Psoas muscle (tissue), 8 donors: Measurements from ENCODE around the gene GSTA3. TPM values are rescaled to one million over a fixed set of nuclear protein-coding genes. Genes with fewer than 3 reads are reported as not detected.
"Not testable (repeated sequence)": the region's sequence is repeated elsewhere in the genome, so short reads cannot be mapped to it uniquely, and the experiment has no call there.

Experiments
- ATAC-seq, 4 donors: fragments of 200-7000 bp; cut with Tn5 transposase; one replicate each; pipeline ENCODE4 v1.9.1; 2020; ENCODE audit warnings: moderate library complexity in 3 of 4, mild to moderate bottlenecking in 2 of 4
- DNase-seq, 2 donors: peaks; one replicate each; pipeline ENCODE4 v3.0.0-alpha.2; 2020
- H3K27ac ChIP-seq: fragments of 200-600 bp; one replicate; pipeline ENCODE4 v1.8.0; 2022
- H3K27me3 ChIP-seq, 3 donors: fragments of 200-600 bp in 1 of 3; one replicate each; pipeline versions ENCODE4 v1.6.1 to v1.8.0; 2013 to 2022; ENCODE audit warnings: low read length in 2 of 3, mild to moderate bottlenecking in 2 of 3, moderate library complexity in 1 of 3; ENCODE audit not compliant: insufficient read depth in 3 of 3
- H3K36me3 ChIP-seq, 2 donors: fragments of 200-600 bp in 1 of 2; one replicate each; pipeline versions ENCODE4 v1.6.1 to v1.8.0; 2013 to 2022; ENCODE audit warnings: low read depth in 1 of 2, mild to moderate bottlenecking in 1 of 2, moderate library complexity in 1 of 2; ENCODE audit not compliant: insufficient read depth in 1 of 2
- H3K4me1 ChIP-seq: fragments of 200-600 bp; one replicate; pipeline ENCODE4 v1.8.0; 2022
- H3K4me3 ChIP-seq: fragments of 200-600 bp; one replicate; pipeline ENCODE4 v1.8.0; 2022; ENCODE audit warnings: mild to moderate bottlenecking
- H3K9me3 ChIP-seq: fragments of 200-600 bp; one replicate; pipeline ENCODE4 v1.8.0; 2022
- CTCF ChIP-seq: fragments of 200-600 bp; IDR thresholded peaks from one replicate; pipeline ENCODE4 v1.8.0; 2022; ENCODE audit warnings: antibody characterized with exemption
- WGBS, 3 donors: extraction: QIAGEN DNeasy Blood & Tissue Kit; methylation state at CpG; one replicate each; pipeline versions ENCODE4 v1.1.6 to v1.1.7; 2013; 5-methylcytosine and 5-hydroxymethylcytosine counted together
- intact Hi-C, 2 donors: fragments of 100-400 bp; cut with DNase I; formaldehyde crosslinking; loops; one replicate each; pipeline versions ENCODE4 v1.11.0 to v1.14.2; 2022
- polyA plus RNA-seq, 3 donors: library from polyadenylated mRNA; stranded (reverse); fragments of 200-250 nt; gene quantifications; one replicate each; pipeline ENCODE4 v1.2.3, GENCODE V29; 2013
- total RNA-seq, 4 donors: library from RNA; stranded (reverse); fragmentation: NEBNext Ultra II Directional in 2 of 4; extraction: Animal tissue kit (Norgen Biotek cat#: 25700) in 2 of 4; gene quantifications; one replicate each; pipeline versions ENCODE4 v1.2.1 to v1.2.4, GENCODE V29; 2021 to 2023
- donor health status: healthy with polysubstance abuse.
- donor health status: DM: no; HTN: no; CAD: no; lungs with moderate emphysema.
- donor health status: Bipolar disorder and iron deficiency.
- donor health status: healthy.
- donor health status: DM: yes; HTN: yes; CAD: no.
- donor health status: DM: no; HTN: no; CAD: no.
- donor health status: DM: no; HTN: no; CAD: no.
- donor health status: DM: yes; HTN: yes; CAD: no.

The GSTA3 gene
- total and polyA plus RNA-seq, 7 donors = not detected

GRCh38 chr6:52925042-52925441, 15.5 kb upstream of the GSTA3 start:
- Histone ChIP-seq H3K27me3 (no peaks in the 10 kb centered on the region), H3K36me3 (no peaks in the 10 kb centered on the region), H3K4me1 (no peaks in the 10 kb centered on the region), H3K9me3 (no peaks in the 10 kb centered on the region), H3K27ac (no peak overlapping the region), H3K4me3 (no peak overlapping the region)
- no peak for TF ChIP-seq CTCF
- intact Hi-C loops = no loop called here
- ATAC-seq (no peak), DNase-seq (no peak)
- 93 to 95% (median 94%) methylated on average over 2 of the region's 2 CpGs for WGBS, 3 donors

- H3K9me3 ChIP-seq, intact Hi-C loops, H3K4me3 ChIP-seq, H3K36me3 ChIP-seq, H3K27ac ChIP-seq, DNase-seq, ATAC-seq, H3K4me1 ChIP-seq, H3K27me3 ChIP-seq: not testable (repeated sequence)
- 68 to 74% (median 69%) methylated on average over 2 of the region's 2 CpGs for WGBS, 3 donors
These were observed 14.2 kb upstream of the GSTA3 start for GRCh38 chr6:52923689-52924088.

- DNase-seq = no peak
- ATAC-seq = no peak
- no peaks in the 10 kb centered on the region for H3K36me3 ChIP-seq
- WGBS, 3 donors = 91 to 95% (median 92%) methylated on average over 10 of the region's 10 CpGs
- H3K4me1 ChIP-seq = no peaks in the 10 kb centered on the region
- no peaks in the 10 kb centered on the region for H3K27me3 ChIP-seq
- no peak overlapping the region for H3K27ac ChIP-seq
- intact Hi-C loops = no loop called here
- H3K4me3 ChIP-seq = no peak overlapping the region
- H3K9me3 ChIP-seq = no peaks in the 10 kb centered on the region
- no peak for TF ChIP-seq CTCF
These were observed 12.7 kb upstream of the GSTA3 start for GRCh38 chr6:52922161-52922560.

GRCh38 chr6:52921743-52922142, 12.2 kb upstream of the GSTA3 start:
- no peak for ATAC-seq
- H3K4me1 ChIP-seq = no peaks in the 10 kb centered on the region
- H3K9me3 ChIP-seq = no peaks in the 10 kb centered on the region
- no peak for DNase-seq
- no peaks in the 10 kb centered on the region for H3K36me3 ChIP-seq
- TF ChIP-seq CTCF = no peak
- WGBS, 3 donors = 88 to 94% (median 90%) methylated on average over 6 of the region's 6 CpGs
- H3K27ac ChIP-seq = no peak overlapping the region
- H3K4me3 ChIP-seq = no peak overlapping the region
- H3K27me3 ChIP-seq = no peaks in the 10 kb centered on the region
- intact Hi-C loops = no loop called here

GRCh38 chr6:52919511-52919910, 10.0 kb upstream of the GSTA3 start:
- not testable (repeated sequence) for H3K27ac ChIP-seq, ATAC-seq

GRCh38 chr6:52918771-52919170, 9.3 kb upstream of the GSTA3 start:
- H3K4me3 ChIP-seq, H3K9me3 ChIP-seq, intact Hi-C loops, ATAC-seq, H3K36me3 ChIP-seq, H3K4me1 ChIP-seq, DNase-seq, H3K27ac ChIP-seq, H3K27me3 ChIP-seq: not testable (repeated sequence)
- WGBS, 3 donors = 77 to 90% (median 81%) methylated on average over 1 of the region's 1 CpG

More at GRCh38 chr6:52919511-52919910, 10.0 kb upstream of the GSTA3 start:
- H3K27me3 ChIP-seq, H3K9me3 ChIP-seq, DNase-seq, H3K36me3 ChIP-seq, H3K4me1 ChIP-seq, H3K4me3 ChIP-seq, intact Hi-C loops: not testable (repeated sequence)
- 37 to 55% (median 41%) methylated on average over 1 of the region's 1 CpG for WGBS, 3 donors

- intact Hi-C loops, H3K27ac ChIP-seq, H3K27me3 ChIP-seq, DNase-seq, H3K4me3 ChIP-seq, ATAC-seq, H3K4me1 ChIP-seq, H3K36me3 ChIP-seq, H3K9me3 ChIP-seq: not testable (repeated sequence)
- WGBS, 3 donors = 77 to 82% (median 77%) methylated on average over 9 of the region's 9 CpGs
These were observed 8.7 kb upstream of the GSTA3 start for GRCh38 chr6:52918027-52918686.
